ENCODE data around the gene ADAMTS3. TPM values are rescaled to one million over a fixed set of nuclear protein-coding genes. Genes with fewer than 3 reads are reported as not detected.

The ADAMTS3 gene
- total and polyA plus RNA-seq, 9 of the 15 experiments (the other 6 are each of a cell fraction or from before 2014, with no cell fraction given): 4.0 to 18.0 (median 12.1) TPM

- Histone ChIP-seq H4K20me1 (replicated peaks; ENCODE audit: control insufficient read depth, insufficient read depth, low read length) (no peaks in the 10 kb centered on the region), H3K9ac (ENCODE audit: insufficient read depth in 1 of 2, low read depth in 2 of 2, low read length in 2 of 2) (no peak overlapping the region), H3K4me1 (replicated peaks in 1 of 2; ENCODE audit: control insufficient read depth in 2 of 2, insufficient read depth in 2 of 2, low read length in 2 of 2) (no peaks in the 10 kb centered on the region), H3K4me3 (no peak overlapping the region), H3K27me3 (ENCODE audit: control insufficient read depth in 2 of 2, insufficient read depth in 2 of 2, low read length in 2 of 2) (no peaks in the 10 kb centered on the region), H3K27ac (ENCODE audit: extremely low read depth, low read depth, low read length) (no peak overlapping the region), H3K9me1 (ENCODE audit: control insufficient read depth, insufficient read depth, low read length) (no peaks in the 10 kb centered on the region), H3K4me2 (ENCODE audit: insufficient read depth, low read length) (no peak overlapping the region), H2AFZ (ENCODE audit: low read depth, low read length) (no peak overlapping the region), H3K79me2 (ENCODE audit: control insufficient read depth, insufficient read depth, low read length) (no peaks in the 10 kb centered on the region; the same call in 2 of the 3 replicates), H3K36me3 (ENCODE audit: control insufficient read depth, insufficient read depth, low read length) (no peaks in the 10 kb centered on the region), H3K9me3 (replicated peaks; ENCODE audit: control insufficient read depth, insufficient read depth, low read depth, low read length) (peaks cover 5% of the 10 kb centered on the region; the same call in 1 of the 2 replicates)
- WGBS (ENCODE audit: insufficient coverage, low coverage, missing lambda C conversion rate): 76% methylated on average over 1 of the region's 1 CpG
- intact Hi-C loops (cut with micrococcal nuclease): no loop called here
- ATAC-seq (no peak), DNase-seq (ENCODE audit: extremely low read depth in 1 of 4, low spot score in 3 of 4) (no peak), FAIRE-seq (no peak)
- TF ChIP-seq E4F1 (CRISPR knock-in tag; IDR thresholded peaks at IDR 0.05; ENCODE audit: borderline replicate concordance) (no peak), MNT (conservative IDR thresholded peaks at IDR 0.05) (no peak)
- TF ChIP-seq, protein P1, sequence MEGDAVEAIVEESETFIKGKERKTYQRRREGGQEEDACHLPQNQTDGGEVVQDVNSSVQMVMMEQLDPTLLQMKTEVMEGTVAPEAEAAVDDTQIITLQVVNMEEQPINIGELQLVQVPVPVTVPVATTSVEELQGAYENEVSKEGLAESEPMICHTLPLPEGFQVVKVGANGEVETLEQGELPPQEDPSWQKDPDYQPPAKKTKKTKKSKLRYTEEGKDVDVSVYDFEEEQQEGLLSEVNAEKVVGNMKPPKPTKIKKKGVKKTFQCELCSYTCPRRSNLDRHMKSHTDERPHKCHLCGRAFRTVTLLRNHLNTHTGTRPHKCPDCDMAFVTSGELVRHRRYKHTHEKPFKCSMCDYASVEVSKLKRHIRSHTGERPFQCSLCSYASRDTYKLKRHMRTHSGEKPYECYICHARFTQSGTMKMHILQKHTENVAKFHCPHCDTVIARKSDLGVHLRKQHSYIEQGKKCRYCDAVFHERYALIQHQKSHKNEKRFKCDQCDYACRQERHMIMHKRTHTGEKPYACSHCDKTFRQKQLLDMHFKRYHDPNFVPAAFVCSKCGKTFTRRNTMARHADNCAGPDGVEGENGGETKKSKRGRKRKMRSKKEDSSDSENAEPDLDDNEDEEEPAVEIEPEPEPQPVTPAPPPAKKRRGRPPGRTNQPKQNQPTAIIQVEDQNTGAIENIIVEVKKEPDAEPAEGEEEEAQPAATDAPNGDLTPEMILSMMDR (IDR thresholded peaks at IDR 0.05 in 2 of 3, conservative IDR thresholded peaks at IDR 0.05 in 1 of 3; ENCODE audit: insufficient read depth in 2 of 3, low read depth in 1 of 3, low read length in 3 of 3): peak in 1 of 3 experiments; percentile 10; a peak in 1 of 6 replicates
- TF ChIP-seq, protein P2, sequence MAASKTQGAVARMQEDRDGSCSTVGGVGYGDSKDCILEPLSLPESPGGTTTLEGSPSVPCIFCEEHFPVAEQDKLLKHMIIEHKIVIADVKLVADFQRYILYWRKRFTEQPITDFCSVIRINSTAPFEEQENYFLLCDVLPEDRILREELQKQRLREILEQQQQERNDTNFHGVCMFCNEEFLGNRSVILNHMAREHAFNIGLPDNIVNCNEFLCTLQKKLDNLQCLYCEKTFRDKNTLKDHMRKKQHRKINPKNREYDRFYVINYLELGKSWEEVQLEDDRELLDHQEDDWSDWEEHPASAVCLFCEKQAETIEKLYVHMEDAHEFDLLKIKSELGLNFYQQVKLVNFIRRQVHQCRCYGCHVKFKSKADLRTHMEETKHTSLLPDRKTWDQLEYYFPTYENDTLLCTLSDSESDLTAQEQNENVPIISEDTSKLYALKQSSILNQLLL (CRISPR knock-in tag; IDR thresholded peaks at IDR 0.05; ENCODE audit: borderline replicate concordance): no peak
- no TSS peak for BruUV-seq (replicated peaks)
- POLR2A ChIA-PET: no interaction called here
- in situ Hi-C loops (cut with MboI): no loop called here
- CTCF ChIA-PET (ENCODE audit: low intra/inter-chr PET ratio): interaction anchor here (0.6 kb wide), 1 partner anchor 249 kb away, joined by 3 read pairs; no protein-coding TSS in a partner anchor
These were observed 72.9 kb downstream of the ADAMTS3 start for GRCh38 chr4:72496119-72496518.

Data from K562 (cell line).